ENCODE results near the gene ST6GALNAC6.

DNA sequence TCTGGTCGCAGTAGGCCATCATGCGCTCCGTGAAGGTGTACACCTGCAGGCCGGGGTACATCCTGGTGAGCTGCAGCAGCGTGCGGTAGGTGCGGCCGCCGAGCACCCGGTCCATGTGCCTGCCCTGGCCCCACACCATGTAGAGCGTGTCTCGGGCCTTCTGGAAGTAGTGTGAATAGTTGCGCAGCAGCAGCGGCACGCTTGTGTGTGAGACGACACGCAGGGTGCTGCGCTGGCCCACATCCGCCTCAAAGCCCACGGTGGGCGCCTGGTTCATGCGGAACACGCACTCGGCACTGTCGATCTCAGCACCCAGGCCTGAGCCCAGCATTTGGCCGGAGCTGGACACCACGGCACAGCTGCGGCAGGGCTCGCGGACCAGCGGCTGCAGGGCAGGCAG, 12.9 kb upstream of the ST6GALNAC6 start:
- TF ChIP-seq CTCF (IDR thresholded peaks at IDR 0.05) (no peak), POLR2A (IDR thresholded peaks at IDR 0.05) (no peak)
